GM12878 (cell line): ENCODE results near the gene GSK3A. TPM values are rescaled to one million over a fixed set of nuclear protein-coding genes. Genes with fewer than 3 reads are reported as not detected.

Experiments used
- BHLHE40 ChIP-seq, 2 experiments: fragments of 450-650 bp in 1 of 2; IDR thresholded peaks; 2 replicates each; pipeline ENCODE4 v1.6.1; 2011 to 2017; ENCODE audit warnings: low read depth in 2 of 2, borderline replicate concordance in 1 of 2, improper control_type of control experiment in 1 of 2, low read length in 1 of 2, mild to moderate bottlenecking in 1 of 2
- BMI1 ChIP-seq: fragments of 450-650 bp; IDR thresholded peaks from 2 replicates; pipeline ENCODE4 v1.6.1; 2016; ENCODE audit warnings: mild to moderate bottlenecking, moderate library complexity, borderline replicate concordance
- CBX3 ChIP-seq: fragments of 200-600 bp; sonication (generic); IDR thresholded peaks from 2 replicates; pipeline ENCODE4 v1.6.1; 2016; ENCODE audit warnings: low read depth, borderline replicate concordance
- CBX5 ChIP-seq: sonication (generic); IDR thresholded peaks from 2 replicates; pipeline ENCODE4 v1.6.1; 2016; ENCODE audit warnings: low read depth, moderate library complexity, mild to moderate bottlenecking, inconsistent platforms
- EGR1 ChIP-seq, 2 experiments: IDR thresholded peaks; 1 replicate in 1 of 2; 2 replicates in 1 of 2; pipeline ENCODE4 v1.6.1; 2011 to 2012; ENCODE audit warnings: low read depth in 2 of 2, low read length in 2 of 2, borderline replicate concordance in 1 of 2, mild to moderate bottlenecking in 1 of 2, moderate library complexity in 1 of 2
- ELK1 ChIP-seq: IDR thresholded peaks from 2 replicates; pipeline ENCODE4 v1.6.1; 2012; ENCODE audit warnings: low read depth, low read length, improper control_type of control experiment
- EZH2 ChIP-seq: IDR thresholded peaks from 2 replicates; pipeline ENCODE4 v1.6.1; 2012; ENCODE audit warnings: low read depth, mild to moderate bottlenecking, control low read depth, inconsistent platforms, low read length, borderline replicate concordance; ENCODE audit not compliant: control insufficient read depth
- GATAD2B ChIP-seq: fragments of 450-650 bp; conservative IDR thresholded peaks from 2 replicates; pipeline ENCODE4 v1.6.1; 2017; ENCODE audit warnings: low read depth, mild to moderate bottlenecking, moderate library complexity
- HDAC6 ChIP-seq: fragments of 200-600 bp; sonication (generic); IDR thresholded peaks from one replicate; pipeline ENCODE4 v1.8.0; 2017; ENCODE audit warnings: antibody characterized with exemption; ENCODE audit not compliant: unreplicated experiment
- KAT2A ChIP-seq: conservative IDR thresholded peaks from 2 replicates; pipeline ENCODE4 v1.6.1; 2011; ENCODE audit warnings: low read depth, low read length; ENCODE audit not compliant: control insufficient read depth
- MXI1 ChIP-seq: fragments of 150-350 bp; IDR thresholded peaks from 2 replicates; pipeline ENCODE4 v1.6.1; 2011; ENCODE audit warnings: low read depth, mild to moderate bottlenecking, inconsistent platforms, low read length, improper control_type of control experiment
- MYC ChIP-seq: IDR thresholded peaks from 2 replicates; pipeline ENCODE4 v1.6.1; 2011; ENCODE audit warnings: mild to moderate bottlenecking, low read length, moderate library complexity, inconsistent platforms; ENCODE audit not compliant: insufficient read depth, insufficient replicate concordance, insufficient read length, severe bottlenecking
- NFXL1 ChIP-seq: fragments of 450-650 bp; IDR thresholded peaks from 2 replicates; pipeline ENCODE4 v1.6.1; 2017; ENCODE audit warnings: antibody characterized with exemption, mild to moderate bottlenecking, borderline replicate concordance
- NR2C1 ChIP-seq: fragments of 450-650 bp; IDR thresholded peaks from 2 replicates; pipeline ENCODE4 v1.6.1; 2017; ENCODE audit warnings: antibody characterized with exemption, mild to moderate bottlenecking, moderate library complexity
- PAX8 ChIP-seq: fragments of 450-650 bp; IDR thresholded peaks from 2 replicates; pipeline ENCODE4 v1.6.1; 2017; ENCODE audit warnings: mild to moderate bottlenecking, moderate library complexity
- PML ChIP-seq: IDR thresholded peaks from 2 replicates; pipeline ENCODE4 v1.6.1; 2012; ENCODE audit warnings: low read length, inconsistent platforms
- RAD51 ChIP-seq: fragments of 450-650 bp; IDR thresholded peaks from 2 replicates; pipeline ENCODE4 v1.6.1; 2016; ENCODE audit warnings: moderate library complexity, mild to moderate bottlenecking, inconsistent platforms
- RELA ChIP-seq: fragments of 450-650 bp; IDR thresholded peaks from 2 replicates; pipeline ENCODE4 v1.8.0; 2014; ENCODE audit warnings: borderline replicate concordance; ENCODE audit not compliant: partially characterized antibody
- RELB ChIP-seq: fragments of 450-650 bp; IDR thresholded peaks from 2 replicates; pipeline ENCODE4 v1.6.1; 2017; ENCODE audit warnings: low read depth, mild to moderate bottlenecking, moderate library complexity
- RUNX3 ChIP-seq: IDR thresholded peaks from 2 replicates; pipeline ENCODE4 v1.6.1; 2012; ENCODE audit warnings: low read length, inconsistent platforms
- SIN3A ChIP-seq: IDR thresholded peaks from 2 replicates; pipeline ENCODE4 v1.6.1; 2012; ENCODE audit warnings: low read depth, low read length, improper control_type of control experiment
- SMARCA5 ChIP-seq: fragments of 450-650 bp; IDR thresholded peaks from 2 replicates; pipeline ENCODE4 v1.6.1; 2017; ENCODE audit warnings: mild to moderate bottlenecking
- SREBF1 ChIP-seq: IDR thresholded peaks from 2 replicates; pipeline ENCODE4 v1.6.1; 2012; ENCODE audit warnings: mild to moderate bottlenecking, low read length
- SREBF2 ChIP-seq: IDR thresholded peaks from 2 replicates; pipeline ENCODE4 v1.6.1; 2012; ENCODE audit warnings: mild to moderate bottlenecking, low read length
- SUZ12 ChIP-seq: fragments of 200-600 bp; sonication (generic); IDR thresholded peaks from one replicate; pipeline ENCODE4 v1.6.1; 2018; ENCODE audit warnings: antibody characterized with exemption, mild to moderate bottlenecking; ENCODE audit not compliant: unreplicated experiment
- USF2 ChIP-seq: IDR thresholded peaks from 2 replicates; pipeline ENCODE4 v1.6.1; 2011; ENCODE audit warnings: low read depth, low read length, improper control_type of control experiment, borderline replicate concordance
- YY1 ChIP-seq: IDR thresholded peaks from 2 replicates; pipeline ENCODE4 v1.6.1; 2011; ENCODE audit warnings: low read depth, mild to moderate bottlenecking, low read length
- ZNF217 ChIP-seq: fragments of 450-650 bp; IDR thresholded peaks from 2 replicates; pipeline ENCODE4 v1.6.1; 2017; ENCODE audit warnings: antibody characterized with exemption, mild to moderate bottlenecking
- polyA plus RNA-seq, 11 experiments: library from polyadenylated mRNA; depleted of rRNA in 4 of 11; unstranded in 6 of 11; stranded (reverse) in 5 of 11; fragments of >200 nt; fragmentation: Nextera tagmentation in 4 of 11; fragmentation: Illumina TruSeq in 1 of 11; extraction: Ambion mirVana in 4 of 11; extraction: Trizol in 1 of 11; gene quantifications; 1 replicate in 1 of 11; 2 replicates in 10 of 11; pipeline versions ENCODE4 v1.2.1 to v1.2.3, GENCODE V29; 2011 to 2016; ENCODE audit warnings: inconsistent platforms in 2 of 11, missing spikeins in 2 of 11, low read depth in 1 of 11
- total RNA-seq, 4 experiments: library from RNA; depleted of rRNA in 3 of 4; stranded (reverse); fragments of >200 nt in 3 of 4; fragmentation: Illumina TruSeq in 1 of 4; extraction: Trizol in 1 of 4; gene quantifications; 2 replicates each; pipeline versions ENCODE4 v1.2.1 to v1.2.3, GENCODE V29; 2013 to 2021

The GSK3A gene
- total and polyA plus RNA-seq, 10 of the 15 experiments (the other 5 are each of a cell fraction or from before 2014, with no cell fraction given), result 1.00 to 47.9 (median 15.2) TPM

- TF ChIP-seq EGR1 (IDR thresholded peaks at IDR 0.05; ENCODE audit: borderline replicate concordance in 1 of 2, low read depth in 2 of 2, low read length in 2 of 2) (no peak), RELA (peak; percentile 11), RELB (peak; percentile 82), RUNX3 (no peak), MXI1 (peak; percentile 88), SUZ12 (no peak), ELK1 (no peak), BMI1 (no peak), SIN3A (peak; percentile 79; the same call in 1 of the 2 replicates), GATAD2B (peak; percentile 84), NFXL1 (no peak), EZH2 (no peak), YY1 (0 out of 2 replicates have a peak, but pooled peaks have one; percentile 21), RAD51 (peak; percentile 80), KAT2A (no peak), BHLHE40 (IDR thresholded peaks at IDR 0.05; ENCODE audit: borderline replicate concordance in 1 of 2, low read depth in 2 of 2, low read length in 1 of 2) (peak; percentile 100), PML (peak; percentile 81; the same call in 1 of the 2 replicates), MYC (no peak), ZNF217 (no peak), SMARCA5 (no peak), HDAC6 (no peak), SREBF1 (no peak), USF2 (peak; percentile 80), CBX5 (no peak), PAX8 (no peak), CBX3 (no peak), SREBF2 (no peak), NR2C1 (no peak)
Observed at GRCh38 chr19:42219812-42220750, 22.3 kb downstream of the GSK3A start, which contains the start of gene ZNF526 (continued).
